Stimulated activated naive CD8-positive, alpha-beta T cell treated with anti-CD3 and anti-CD28 coated beads, Interleukin-15, amount 100 ng/mL, for 72 hours (primary cell): ENCODE measurements around the gene TNF.

Source experiments
- ATAC-seq: fragments of 150-1000 bp; cut with Tn5 transposase; 2 replicates; pipeline ENCODE4 v1.10.0; 2021; ENCODE audit warnings: mild to moderate bottlenecking, moderate library complexity
- DNase-seq, 2 donors: peaks; one replicate each; pipeline ENCODE4 v3.0.0; 2021 to 2022
- H3K27ac Mint-ChIP-seq, 2 donors: one replicate each; pipeline ENCODE4 v1.8.0; 2022; ENCODE audit warnings: mild to moderate bottlenecking in 2 of 2, mixed read lengths in 2 of 2, moderate library complexity in 2 of 2
- H3K27me3 Mint-ChIP-seq: one replicate; pipeline ENCODE4 v1.8.0; 2022; ENCODE audit warnings: mixed read lengths
- H3K4me1 Mint-ChIP-seq: one replicate; pipeline ENCODE4 v1.8.0; 2022; ENCODE audit warnings: mild to moderate bottlenecking, mixed read lengths
- H3K4me3 Mint-ChIP-seq, 2 donors: one replicate each; pipeline ENCODE4 v1.8.0; 2022; ENCODE audit warnings: mild to moderate bottlenecking in 2 of 2, mixed read lengths in 2 of 2, moderate library complexity in 1 of 2
- H3K9me3 Mint-ChIP-seq, 2 donors: one replicate each; pipeline ENCODE4 v1.8.0; 2022; ENCODE audit warnings: mixed read lengths in 2 of 2

The TNF gene

GRCh38 chr6:31620586-31621319 lies 45.4 kb downstream of the TNF start, which contains the start of gene PRRC2A:
Gene PRRC2A, plus strand, starts transcription at chr6:31620715. Its CDS starts 2,075 bp downstream, at chr6:31622790.
- no peaks in the 10 kb centered on the region for H3K9me3 Mint-ChIP-seq
- DNase-seq (peak in 1 of 2 donors; percentile 95), ATAC-seq (peak; percentile 72)
- peak within 1 kb of the TSS; percentile 78 to 97 for H3K4me3 Mint-ChIP-seq
- H3K27ac Mint-ChIP-seq = peak within 1 kb of the TSS; percentile 96 to 98
- H3K27me3 Mint-ChIP-seq = no peaks in the 10 kb centered on the region
- H3K4me1 Mint-ChIP-seq = peaks cover 57% of the 10 kb centered on the region

DNA sequence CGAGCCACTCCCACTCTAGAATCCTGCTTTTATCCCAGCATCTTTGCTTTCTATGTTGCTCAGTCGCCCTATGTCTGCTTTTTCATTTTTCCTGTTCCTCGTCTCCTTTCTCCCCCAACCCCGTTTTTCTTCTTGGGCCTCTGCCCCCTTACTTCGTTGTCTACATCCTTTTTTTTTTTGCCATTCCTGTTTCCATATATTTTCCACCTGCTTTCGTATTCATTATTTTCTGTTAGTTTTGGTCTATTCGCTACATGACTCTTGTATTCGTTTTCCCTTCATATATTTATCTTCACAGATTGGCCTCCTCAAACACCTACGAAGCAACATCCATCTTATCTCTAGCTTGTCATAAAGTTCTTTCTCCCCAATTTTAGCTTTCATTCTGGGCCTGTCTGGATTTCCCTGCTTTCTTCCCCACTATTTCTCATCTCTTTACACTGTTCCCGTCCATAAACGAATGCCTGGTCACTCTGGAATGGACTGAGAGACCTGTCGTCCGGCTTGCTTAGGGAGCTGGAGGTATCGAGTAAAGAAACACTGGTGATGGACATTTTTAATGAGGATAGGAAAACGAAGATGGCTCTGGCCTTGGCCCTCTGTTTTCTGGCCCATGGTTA lies 46.1 kb downstream of the TNF start:
- Mint-ChIP-seq H3K27ac (peak overlapping the region; percentile 90 to 98), H3K27me3 (no peaks in the 10 kb centered on the region), H3K9me3 (no peaks in the 10 kb centered on the region), H3K4me3 (peak overlapping the region; percentile 78 to 97), H3K4me1 (peaks cover 57% of the 10 kb centered on the region)
- ATAC-seq (no peak), DNase-seq (no peak)

DNA sequence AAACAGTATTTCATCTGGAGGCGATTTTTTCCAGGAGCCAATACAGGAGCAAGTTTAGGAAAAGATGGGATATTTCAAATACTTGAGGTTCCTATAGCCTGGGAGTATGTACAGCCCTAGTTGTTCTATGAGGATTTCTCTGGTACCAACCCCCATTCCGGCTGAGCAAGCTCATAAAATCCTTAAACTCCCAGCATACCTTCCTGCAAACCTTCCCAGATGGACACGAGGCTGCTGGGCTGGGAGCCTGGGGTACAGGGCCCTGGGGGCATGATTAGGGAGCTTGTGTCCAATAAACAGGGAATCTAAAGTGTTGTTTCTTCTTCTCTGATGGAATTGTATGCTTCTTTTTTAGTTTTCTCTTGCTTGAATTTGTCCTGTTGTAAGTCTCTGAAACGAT lies 46.6 kb downstream of the TNF start:
- no peak for ATAC-seq
- Mint-ChIP-seq H3K9me3 (no peaks in the 10 kb centered on the region), H3K4me1 (peaks cover 56% of the 10 kb centered on the region), H3K27ac (peak overlapping the region; percentile 90 to 98), H3K27me3 (no peaks in the 10 kb centered on the region), H3K4me3 (peak overlapping the region; percentile 78 to 97)
- DNase-seq = no peak

GRCh38 chr6:31622684-31623091 lies 47.3 kb downstream of the TNF start:
- ATAC-seq (no peak), DNase-seq (no peak)
- no peaks in the 10 kb centered on the region for H3K27me3 Mint-ChIP-seq
- peak overlapping the region; percentile 90 to 98 for H3K27ac Mint-ChIP-seq
- peaks cover 56% of the 10 kb centered on the region for H3K4me1 Mint-ChIP-seq
- H3K9me3 Mint-ChIP-seq = no peaks in the 10 kb centered on the region
- peak overlapping the region; percentile 78 to 97 for H3K4me3 Mint-ChIP-seq

DNA sequence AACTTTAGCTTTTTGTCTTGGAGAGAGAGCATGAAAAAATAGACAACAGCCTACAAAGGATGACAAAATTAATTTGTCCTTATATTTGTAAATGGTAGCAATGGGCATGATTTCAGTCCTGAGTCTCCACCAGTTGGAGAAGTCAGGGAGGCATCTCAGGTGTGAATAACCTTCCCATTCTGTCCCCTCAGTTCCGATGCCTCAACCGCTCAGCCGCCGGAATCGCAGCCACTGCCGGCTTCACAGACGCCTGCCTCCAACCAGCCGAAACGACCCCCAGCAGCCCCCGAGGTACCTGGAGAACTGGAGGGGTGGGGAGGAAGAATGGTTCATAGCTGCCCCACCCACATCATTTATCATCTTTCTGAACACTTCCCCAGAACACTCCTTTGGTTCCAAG lies 48.7 kb downstream of the TNF start:
- DNase-seq (no peak), ATAC-seq (no peak)
- no peak overlapping the region for H3K27ac Mint-ChIP-seq
- no peaks in the 10 kb centered on the region for H3K27me3 Mint-ChIP-seq
- H3K4me3 Mint-ChIP-seq = no peak overlapping the region
- H3K4me1 Mint-ChIP-seq = peaks cover 44% of the 10 kb centered on the region
- H3K9me3 Mint-ChIP-seq = no peaks in the 10 kb centered on the region

GRCh38 chr6:31626952-31627351 lies 51.6 kb downstream of the TNF start:
- Mint-ChIP-seq H3K27me3 (no peaks in the 10 kb centered on the region), H3K4me3 (no peak overlapping the region), H3K9me3 (no peaks in the 10 kb centered on the region), H3K27ac (no peak overlapping the region), H3K4me1 (peaks cover 45% of the 10 kb centered on the region)
- ATAC-seq (no peak), DNase-seq (no peak)

GRCh38 chr6:31627690-31628287 lies 52.4 kb downstream of the TNF start:
- DNase-seq = no peak
- Mint-ChIP-seq H3K4me1 (peaks cover 45% of the 10 kb centered on the region), H3K27me3 (no peaks in the 10 kb centered on the region), H3K27ac (peak overlapping the region; percentile 13 to 14), H3K4me3 (no peak overlapping the region), H3K9me3 (no peaks in the 10 kb centered on the region)
- ATAC-seq = no peak
